IMR-90 (cell line): Measurements from ENCODE around the gene ZNF609. TPM values are rescaled to one million over a fixed set of nuclear protein-coding genes. Genes with fewer than 3 reads are reported as not detected.
A peak's percentile ranks its signal among the peaks of the same experiment; 100 is the strongest.

Experiments used
- ATAC-seq: fragments of 200-7000 bp; cut with Tn5 transposase; 2 replicates; pipeline ENCODE4 v1.9.1; 2020; ENCODE audit warnings: low read depth, mild to moderate bottlenecking, moderate library complexity
- BruUV-seq: library from RNA; stranded (reverse); fragments of 400-500 nt; replicated peaks from 2 replicates; lab custom pipeline; 2021; lab: Mats Ljungman, UMichigan
- CTCF ChIA-PET: fragments of 300-600 bp; formaldehyde crosslinking; extraction: SDS; loops from one replicate; lab custom pipeline; 2021; ENCODE audit warnings: antibody characterized with exemption; lab: Yijun Ruan, JAX
- POLR2A ChIA-PET: fragments of 300-600 bp; sonication (Branson Sonifier 250); formaldehyde crosslinking; loops from one replicate; lab custom pipeline; 2022; ENCODE audit warnings: antibody characterized with exemption; ENCODE audit not compliant: unreplicated experiment; lab: Charles Lee
- DNase-seq: peaks from one replicate; pipeline ENCODE4 v3.0.0; 2013
- H2AFZ ChIP-seq: replicated peaks from 2 replicates; pipeline ENCODE3; 2013; ENCODE audit warnings: low read length, mild to moderate bottlenecking; ENCODE audit not compliant: poor library complexity
- H2AK5ac ChIP-seq: 2 replicates; pipeline ENCODE4 v1.6.1; 2013; ENCODE audit warnings: low read depth, low read length, inconsistent platforms
- H2AK9ac ChIP-seq: replicated peaks from 2 replicates; pipeline ENCODE3; 2013; ENCODE audit warnings: mild to moderate bottlenecking, low read depth, low read length, moderate library complexity; ENCODE audit not compliant: poor library complexity
- H2BK120ac ChIP-seq: 2 replicates; pipeline ENCODE4 v1.6.1; 2013; ENCODE audit warnings: low read depth, low read length, inconsistent platforms
- H2BK15ac ChIP-seq: 3 replicates; pipeline ENCODE4 v1.6.1; 2013; ENCODE audit warnings: low read depth, low read length, inconsistent platforms
- H2BK20ac ChIP-seq: 2 replicates; pipeline ENCODE4 v1.6.1; 2013; ENCODE audit warnings: low read depth, mild to moderate bottlenecking, inconsistent platforms, low read length, moderate library complexity
- H2BK5ac ChIP-seq: 2 replicates; pipeline ENCODE4 v1.6.1; 2013; ENCODE audit warnings: mild to moderate bottlenecking, low read depth, low read length, inconsistent platforms; ENCODE audit not compliant: poor library complexity, severe bottlenecking
- H3K14ac ChIP-seq: replicated peaks from 2 replicates; pipeline ENCODE4 v1.6.1; 2013; ENCODE audit warnings: low read depth, low read length, inconsistent platforms
- H3K18ac ChIP-seq: 2 replicates; pipeline ENCODE4 v1.6.1; 2013; ENCODE audit warnings: low read depth, low read length, control low read depth
- H3K23ac ChIP-seq: 2 replicates; pipeline ENCODE4 v1.6.1; 2013; ENCODE audit warnings: low read depth, low read length, inconsistent platforms
- H3K27ac ChIP-seq: 2 replicates; pipeline ENCODE4 v1.5.1; 2013; ENCODE audit warnings: mild to moderate bottlenecking, control low read depth, low read length; ENCODE audit not compliant: insufficient read depth
- H3K27me3 ChIP-seq: 2 replicates; pipeline ENCODE4 v1.6.1; 2013; ENCODE audit warnings: low read length; ENCODE audit not compliant: control insufficient read depth, insufficient read depth
- H3K36me3 ChIP-seq: 2 replicates; pipeline ENCODE4 v1.6.1; 2013; ENCODE audit warnings: low read length, mixed read lengths; ENCODE audit not compliant: control insufficient read depth, insufficient read depth
- H3K4ac ChIP-seq: 2 replicates; pipeline ENCODE4 v1.6.1; 2013; ENCODE audit warnings: low read depth, low read length, inconsistent platforms
- H3K4me1 ChIP-seq: 2 replicates; pipeline ENCODE4 v1.6.1; 2013; ENCODE audit warnings: low read length, mixed read lengths; ENCODE audit not compliant: control insufficient read depth, insufficient read depth
- H3K4me2 ChIP-seq: 2 replicates; pipeline ENCODE4 v1.6.1; 2013; ENCODE audit warnings: low read depth, mild to moderate bottlenecking, control low read depth, low read length, moderate library complexity
- H3K4me3 ChIP-seq: 2 replicates; pipeline ENCODE4 v1.5.1; 2013; ENCODE audit warnings: low read depth, mild to moderate bottlenecking, control low read depth, low read length, moderate library complexity; ENCODE audit not compliant: insufficient read depth
- H3K56ac ChIP-seq: 2 replicates; pipeline ENCODE4 v1.6.1; 2013; ENCODE audit warnings: low read length, inconsistent platforms; ENCODE audit not compliant: insufficient read depth; ENCODE audit errors: extremely low read depth
- H3K79me1 ChIP-seq, 2 experiments: 2 replicates each; pipeline ENCODE4 v1.6.1; 2013; ENCODE audit warnings: low read length in 2 of 2, inconsistent platforms in 1 of 2, low read depth in 1 of 2
- H3K9ac ChIP-seq: 2 replicates; pipeline ENCODE4 v1.6.1; 2013; ENCODE audit warnings: low read depth, low read length, control low read depth
- H3K9me1 ChIP-seq: 2 replicates; pipeline ENCODE4 v1.6.1; 2013; ENCODE audit warnings: low read length, inconsistent platforms; ENCODE audit not compliant: insufficient read depth
- H3K9me3 ChIP-seq: 2 replicates; pipeline ENCODE4 v1.6.1; 2013; ENCODE audit warnings: low read length; ENCODE audit not compliant: control insufficient read depth, insufficient read depth
- H4K20me1 ChIP-seq: 2 replicates; pipeline ENCODE4 v1.6.1; 2013; ENCODE audit warnings: low read length, inconsistent platforms; ENCODE audit not compliant: insufficient read depth
- H4K5ac ChIP-seq: 2 replicates; pipeline ENCODE4 v1.6.1; 2013; ENCODE audit warnings: mild to moderate bottlenecking, low read depth, low read length, control low read depth
- H4K8ac ChIP-seq, 2 experiments: 2 replicates each; pipeline ENCODE4 v1.6.1; 2013; ENCODE audit warnings: low read depth in 2 of 2, low read length in 2 of 2, control low read depth in 1 of 2, inconsistent platforms in 1 of 2
- H4K91ac ChIP-seq: 2 replicates; pipeline ENCODE4 v1.6.1; 2013; ENCODE audit warnings: low read depth, low read length, inconsistent platforms; ENCODE audit not compliant: insufficient read depth
- CEBPB ChIP-seq: IDR thresholded peaks from 2 replicates; pipeline ENCODE4 v1.6.1; 2012; ENCODE audit warnings: low read depth, low read length, improper control_type of control experiment
- FOS ChIP-seq: fragments of 150-350 bp; IDR thresholded peaks from 2 replicates; pipeline ENCODE4 v1.6.1; 2016; ENCODE audit warnings: low read depth, low read length
- MAFK ChIP-seq: IDR thresholded peaks from 2 replicates; pipeline ENCODE4 v1.6.1; 2012; ENCODE audit warnings: low read depth, low read length, improper control_type of control experiment
- MAZ ChIP-seq: IDR thresholded peaks from 2 replicates; pipeline ENCODE4 v1.6.1; 2012; ENCODE audit warnings: low read depth, mild to moderate bottlenecking, low read length, improper control_type of control experiment, moderate library complexity, borderline replicate concordance
- MXI1 ChIP-seq: IDR thresholded peaks from 2 replicates; pipeline ENCODE4 v1.6.1; 2012; ENCODE audit warnings: low read depth, mild to moderate bottlenecking, low read length, moderate library complexity, borderline replicate concordance
- WGBS, 2 experiments: methylation state at CpG; one replicate each; pipeline versions ENCODE4 v1.1.5 to v1.1.7; 2013; ENCODE audit warnings: missing lambda C conversion rate in 2 of 2; ENCODE audit not compliant: insufficient read length in 1 of 2; ENCODE audit errors: extremely low coverage in 2 of 2; 5-methylcytosine and 5-hydroxymethylcytosine counted together
- dilution Hi-C: fragments of 300-500 bp; cut with HindIII; formaldehyde crosslinking; loops from one replicate; pipeline ENCODE4 v1.14.3; 2018; ENCODE audit warnings: low sequenced_read_pairs; ENCODE audit not compliant: unreplicated experiment
- in situ Hi-C: fragments of 300-500 bp; cut with MboI; formaldehyde crosslinking; loops from 3 replicates; pipeline ENCODE4 v1.14.3; 2019; ENCODE audit warnings: low sequenced_read_pairs, inconsistent platforms, mixed read lengths
- intact Hi-C: fragments of 100-400 bp; cut with micrococcal nuclease; formaldehyde crosslinking; loops from 2 replicates; pipeline ENCODE4 v1.10.0; 2022
- polyA plus RNA-seq, 3 experiments: library from polyadenylated mRNA; depleted of rRNA; stranded (reverse); fragments of >200 nt; gene quantifications; 2 replicates each; pipeline ENCODE4 v1.2.3, GENCODE V29; 2012; ENCODE audit warnings: low replicate concordance in 1 of 3
- total RNA-seq: library from RNA; depleted of rRNA; stranded (reverse); fragments of >200 nt; gene quantifications from 2 replicates; pipeline ENCODE4 v1.2.3, GENCODE V29; 2012

ZNF609 gene
- total and polyA plus RNA-seq, 2 of the 4 experiments (the other 2 are of a cell fraction), result 10.4 to 12.5 TPM

- Histone ChIP-seq H3K18ac (no peak overlapping the region), H3K79me1 (peaks cover 33 to 78% of the 10 kb centered on the region in 2 experiments), H3K27ac (no peak overlapping the region), H3K56ac (no peak overlapping the region), H4K91ac (no peak overlapping the region), H3K4me3 (no peak overlapping the region), H3K4me2 (no peak overlapping the region), H4K5ac (no peak overlapping the region), H2AK5ac (no peak overlapping the region), H2BK5ac (no peak overlapping the region), H3K4me1 (peaks cover 11% of the 10 kb centered on the region), H2AK9ac (no peak overlapping the region), H2AFZ (no peak overlapping the region), H3K9ac (no peak overlapping the region), H3K36me3 (peaks cover 4% of the 10 kb centered on the region; the same call in 1 of the 2 replicates), H4K8ac (no peak overlapping the region), H3K9me3 (no peaks in the 10 kb centered on the region), H2BK15ac (no peak overlapping the region), H3K4ac (0 out of 2 replicates have a peak overlapping the region, but pooled peaks have one; percentile 1), H4K20me1 (peaks cover 52% of the 10 kb centered on the region), H3K23ac (no peak overlapping the region), H2BK20ac (no peak overlapping the region), H2BK120ac (no peak overlapping the region), H3K9me1 (peaks cover 16% of the 10 kb centered on the region), H3K27me3 (no peaks in the 10 kb centered on the region), H3K14ac (no peak overlapping the region)
- dilution Hi-C loops (no loop called here), intact Hi-C loops (loop anchor here (5.0 kb wide), 1 partner anchor 45 kb away; the partner anchor contains the start of gene ZNF609), in situ Hi-C loops (no loop called here)
- POLR2A ChIA-PET, result no interaction called here
- peak; percentile 71; the same call in 1 of the 2 replicates for TF ChIP-seq MXI1
- peak; percentile 35; the same call in 1 of the 2 replicates for TF ChIP-seq MAFK
- no peak for TF ChIP-seq FOS
- TF ChIP-seq CEBPB, result peak; percentile 62
- no peak for TF ChIP-seq MAZ
- ATAC-seq, result peak; percentile 89
- WGBS, 2 experiments, result 0% methylated on average over 1 of the region's 3 CpGs; no CpG with 5 or more reads in 1 of the 2 experiments
- CTCF ChIA-PET, result no interaction called here
- no TSS peak for BruUV-seq
- DNase-seq, result peak; percentile 92
Measured at GRCh38 chr15:64507293-64507802, 47.0 kb downstream of the ZNF609 start.
